GM19463 (cell line): ENCODE measurements around the gene FRMD4A.

Source experiments
- ATAC-seq: cut with Tn5 transposase; IDR thresholded peaks from one replicate; pipeline ENCODE4 v1.9.1; 2021; ENCODE audit warnings: mild to moderate bottlenecking, moderate library complexity; ENCODE audit not compliant: unreplicated experiment

FRMD4A gene

DNA sequence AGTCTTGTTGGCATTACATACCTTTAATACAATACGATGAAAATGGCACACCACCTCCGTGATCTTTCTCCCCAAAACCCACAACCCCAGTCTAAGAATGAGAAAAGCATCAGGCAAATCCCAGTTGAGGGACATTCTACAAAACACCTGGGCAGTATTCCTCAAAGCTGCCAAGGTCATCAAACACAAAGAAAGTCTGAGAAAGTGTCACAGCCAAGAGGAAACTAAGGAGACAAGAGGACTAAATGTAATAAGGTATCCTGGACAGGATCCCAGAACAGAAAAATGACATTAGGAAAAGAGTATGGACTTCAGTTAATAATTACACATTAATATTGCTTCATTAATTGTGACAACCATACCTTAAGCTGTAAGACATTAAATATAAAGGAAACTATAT lies 14.5 kb upstream of the FRMD4A start:
- ATAC-seq: no peak

DNA sequence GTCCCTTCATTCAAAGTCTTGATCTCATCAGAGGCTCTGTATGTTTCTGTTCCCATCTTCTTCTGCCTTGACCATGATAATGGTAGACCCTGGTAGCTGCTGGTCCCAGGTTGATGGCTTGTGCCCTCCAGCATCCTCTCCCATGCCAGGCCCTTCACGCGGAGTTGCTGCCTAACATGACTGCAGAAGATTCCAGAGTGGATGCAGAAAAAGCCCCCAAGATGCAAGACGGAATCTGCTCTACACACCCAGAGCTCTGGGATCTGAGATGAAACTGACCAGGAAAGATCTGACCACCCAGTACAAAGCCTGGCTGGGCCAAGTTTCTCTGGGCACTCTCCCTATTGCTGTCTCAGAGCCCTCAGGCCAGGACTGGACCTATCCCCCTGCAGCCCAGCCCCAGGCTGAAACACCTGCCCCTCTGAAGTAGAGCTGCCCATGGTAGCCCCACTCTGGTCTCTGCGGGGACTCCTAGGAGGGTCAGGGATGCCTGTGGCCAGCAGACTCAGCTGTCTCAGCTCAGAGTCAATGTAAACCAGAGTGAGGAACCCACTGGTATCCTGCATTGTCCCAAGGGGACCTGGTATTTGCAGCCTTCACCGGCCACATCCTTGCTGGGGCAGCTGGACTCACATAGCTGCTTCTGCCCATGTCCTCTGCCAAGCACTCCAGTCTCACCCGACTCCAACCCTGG lies 9.5 kb upstream of the FRMD4A start:
- no peak for ATAC-seq

DNA sequence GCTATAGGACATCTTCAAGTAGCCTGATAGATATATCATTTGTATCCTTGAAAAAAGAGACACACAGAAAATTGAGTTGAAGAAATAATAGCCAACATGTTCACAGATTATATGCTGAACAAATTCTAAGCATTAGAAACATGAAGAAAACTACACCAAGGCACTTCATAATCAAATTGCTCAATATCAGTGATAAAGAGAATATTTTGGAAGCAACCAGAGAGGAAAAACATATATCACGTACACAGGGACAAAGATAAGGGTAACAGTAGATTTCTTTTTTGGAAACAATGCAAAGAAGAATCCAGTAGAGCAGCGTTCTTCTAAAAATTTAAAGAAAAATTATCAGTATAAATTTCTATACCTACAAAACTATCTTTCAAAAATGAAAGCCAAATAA lies 6.0 kb upstream of the FRMD4A start:
- ATAC-seq: no peak

DNA sequence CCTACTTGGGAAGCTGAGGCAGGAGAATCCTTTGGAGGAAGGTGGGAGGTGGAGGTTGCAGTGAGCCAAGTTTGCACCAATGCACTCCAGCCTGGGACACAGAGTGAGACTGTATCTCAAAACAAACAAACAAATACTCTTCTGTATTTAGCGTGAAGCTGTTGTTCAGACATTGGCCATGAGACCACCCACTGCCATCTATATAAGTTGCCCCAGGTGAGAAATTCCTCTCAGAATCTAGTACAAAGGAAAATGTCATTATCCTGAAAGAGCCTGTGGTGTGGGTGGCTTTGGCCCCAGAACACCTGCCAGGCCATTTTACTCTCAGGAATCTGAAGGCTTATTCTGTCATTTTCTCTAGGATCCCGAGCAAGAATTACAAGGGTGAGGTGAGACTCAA lies 4.0 kb upstream of the FRMD4A start:
- ATAC-seq: no peak

DNA sequence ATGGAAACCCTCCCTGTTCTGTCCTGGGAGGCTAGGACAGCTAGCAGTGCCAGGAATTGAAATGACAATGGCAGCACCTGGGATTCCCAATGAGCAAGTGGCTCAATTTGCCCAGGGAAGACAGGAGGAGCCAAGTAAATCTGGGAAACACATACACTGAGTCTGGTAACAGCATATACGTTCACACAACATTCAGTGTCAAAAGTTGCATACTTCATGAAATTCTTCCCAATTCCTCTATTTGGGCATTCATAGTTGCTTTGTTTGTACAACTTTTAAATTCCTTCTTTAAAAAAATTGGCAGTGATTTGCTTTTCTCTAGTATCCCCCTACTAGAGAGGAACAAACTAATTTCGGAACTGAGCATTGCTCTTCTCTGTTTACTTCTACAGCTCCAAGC lies 2.9 kb upstream of the FRMD4A start:
- ATAC-seq: no peak

DNA sequence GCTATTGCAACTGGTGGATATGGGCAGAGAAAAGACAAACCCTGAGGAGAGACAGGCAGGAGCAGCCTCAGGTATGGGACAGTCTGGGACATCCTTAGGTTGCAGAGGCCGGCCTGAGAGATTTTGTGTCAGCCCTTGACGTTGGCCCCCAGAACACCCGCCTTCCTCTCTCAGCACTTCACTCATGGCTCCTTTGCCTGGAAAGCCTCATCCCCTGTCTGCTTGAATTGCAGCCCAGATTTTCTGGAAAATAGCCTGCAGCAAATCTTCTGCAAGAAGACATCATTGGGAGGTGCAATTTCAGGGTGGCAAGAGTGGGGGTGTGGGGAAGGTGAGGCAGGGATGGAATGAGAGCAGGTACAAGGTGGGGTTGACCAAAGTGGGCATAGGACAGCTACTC lies 2.2 kb upstream of the FRMD4A start:
- ATAC-seq: no peak

DNA sequence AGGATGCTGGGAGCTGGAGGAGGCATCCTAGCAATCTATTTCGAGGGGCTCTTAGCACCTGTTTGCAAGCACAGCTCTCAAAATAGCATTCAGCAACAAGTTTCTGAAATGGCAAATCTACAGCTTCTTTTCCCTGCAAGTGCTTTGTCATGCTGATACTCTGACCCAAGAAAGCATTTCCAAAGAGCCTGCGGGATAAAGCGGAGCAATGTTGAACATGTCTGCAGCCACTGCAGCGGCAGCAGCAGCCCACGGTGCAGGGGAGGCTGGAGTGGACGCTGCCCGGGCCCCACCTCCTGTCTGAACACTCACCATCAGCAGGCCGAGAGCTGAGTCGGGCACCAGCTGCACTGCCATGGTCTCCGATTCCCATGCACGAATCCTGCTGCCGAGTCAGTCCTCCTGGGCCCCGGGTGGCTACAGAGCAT lies 964 bp downstream of the FRMD4A start:
- ATAC-seq: no peak

DNA sequence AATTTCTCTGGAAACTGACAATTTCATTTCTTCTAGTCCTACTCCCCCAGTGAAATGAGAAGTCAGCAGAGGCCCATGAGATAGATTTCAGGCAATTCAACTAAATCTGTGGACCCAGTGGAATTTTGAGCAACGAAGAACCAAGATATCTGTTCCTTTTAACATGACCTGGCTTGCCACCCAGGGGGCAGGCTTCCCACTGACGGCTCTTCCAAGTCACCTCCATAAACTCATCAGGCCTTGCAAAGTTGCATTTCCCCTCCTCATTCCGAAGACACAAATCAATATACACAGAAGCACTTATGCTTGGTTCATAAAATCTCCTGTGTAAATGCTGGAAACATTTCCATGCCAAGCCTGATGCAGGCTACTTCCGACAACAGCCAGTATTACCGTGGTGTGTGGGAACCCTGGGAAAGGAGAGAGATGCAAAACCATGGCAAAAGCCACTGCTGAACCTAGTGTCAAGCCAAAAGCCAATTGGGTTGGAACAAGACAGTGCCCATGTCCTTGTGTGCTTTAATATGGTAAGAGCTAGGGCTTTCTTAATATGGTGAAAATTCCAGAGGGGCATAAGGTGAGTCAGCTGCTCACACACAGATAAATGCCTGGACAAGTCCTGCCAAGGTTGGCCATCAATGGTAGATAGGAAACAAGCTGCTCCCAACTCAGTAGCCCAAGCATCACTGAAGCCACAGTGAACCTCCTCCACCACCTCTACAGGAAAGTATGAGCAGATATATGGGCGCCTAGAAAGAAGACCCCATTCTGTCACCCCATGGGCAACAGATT lies 1.6 kb downstream of the FRMD4A start:
- no peak for ATAC-seq

DNA sequence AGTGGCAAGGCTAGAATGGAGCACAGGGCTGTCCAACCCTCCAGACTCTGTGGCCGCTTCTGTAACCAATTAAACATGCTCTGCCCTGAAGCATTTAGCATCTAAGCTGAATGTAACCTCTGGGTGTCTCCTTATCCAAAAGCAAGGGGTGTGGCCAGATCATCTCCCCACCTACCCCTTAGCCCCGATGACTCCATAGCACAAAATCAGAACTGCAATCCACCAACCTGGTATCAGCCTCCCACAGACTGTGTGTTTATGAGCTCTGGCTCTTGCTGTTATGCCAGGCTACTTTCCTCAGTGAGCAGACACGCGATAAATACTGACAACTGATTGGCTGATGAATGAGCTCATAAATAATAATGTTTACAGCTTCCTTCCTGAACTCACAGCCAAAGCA lies 3.2 kb downstream of the FRMD4A start:
- ATAC-seq: no peak

DNA sequence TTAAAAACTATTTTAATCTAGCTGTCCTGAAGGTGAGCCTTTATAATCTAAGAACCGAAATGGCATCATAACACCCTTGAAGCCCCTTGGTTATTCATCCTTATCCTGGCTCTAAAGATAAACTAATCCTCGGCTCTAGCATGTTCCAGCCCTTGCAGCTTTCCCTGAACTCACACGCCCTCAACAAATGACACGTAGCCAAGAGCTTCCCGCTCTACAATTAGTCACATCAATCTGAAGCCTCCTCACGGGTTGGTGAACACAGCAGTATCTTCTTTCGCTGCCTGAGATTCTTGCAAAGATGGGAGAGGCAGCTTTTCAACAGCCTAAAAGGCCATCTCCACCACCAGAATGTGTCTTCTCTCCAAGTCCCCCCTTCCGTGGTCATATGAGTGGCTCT lies 4.1 kb downstream of the FRMD4A start:
- ATAC-seq: no peak

DNA sequence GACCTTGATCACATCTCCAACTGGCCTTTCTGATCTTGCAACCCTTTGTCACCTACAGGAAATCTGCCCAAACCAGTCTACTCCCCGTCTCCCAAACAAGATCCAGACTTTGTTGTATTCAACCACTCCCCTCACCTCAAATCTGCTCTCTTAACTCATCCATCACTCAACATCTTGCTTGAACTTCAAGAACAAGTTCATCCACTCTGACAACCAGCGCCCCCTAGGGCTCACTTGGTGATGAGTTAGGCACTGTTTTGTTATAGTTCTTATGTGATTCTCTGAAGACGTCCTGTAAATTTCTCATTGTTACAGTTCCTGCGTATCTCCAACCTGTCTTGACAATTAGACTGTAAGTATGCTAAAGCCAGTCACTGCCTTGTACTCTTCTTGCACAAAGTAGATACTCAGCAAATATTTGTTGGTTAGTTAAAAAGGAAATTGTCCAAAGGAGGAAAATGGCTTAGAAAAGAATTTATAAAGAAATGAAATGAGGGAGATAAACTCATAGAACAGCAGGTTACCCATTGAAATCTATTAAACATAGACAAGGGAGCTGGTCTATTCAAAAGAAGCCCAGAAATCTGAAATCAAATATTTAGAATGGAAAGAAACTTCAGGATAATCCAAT lies 5.3 kb downstream of the FRMD4A start:
- ATAC-seq: no peak

DNA sequence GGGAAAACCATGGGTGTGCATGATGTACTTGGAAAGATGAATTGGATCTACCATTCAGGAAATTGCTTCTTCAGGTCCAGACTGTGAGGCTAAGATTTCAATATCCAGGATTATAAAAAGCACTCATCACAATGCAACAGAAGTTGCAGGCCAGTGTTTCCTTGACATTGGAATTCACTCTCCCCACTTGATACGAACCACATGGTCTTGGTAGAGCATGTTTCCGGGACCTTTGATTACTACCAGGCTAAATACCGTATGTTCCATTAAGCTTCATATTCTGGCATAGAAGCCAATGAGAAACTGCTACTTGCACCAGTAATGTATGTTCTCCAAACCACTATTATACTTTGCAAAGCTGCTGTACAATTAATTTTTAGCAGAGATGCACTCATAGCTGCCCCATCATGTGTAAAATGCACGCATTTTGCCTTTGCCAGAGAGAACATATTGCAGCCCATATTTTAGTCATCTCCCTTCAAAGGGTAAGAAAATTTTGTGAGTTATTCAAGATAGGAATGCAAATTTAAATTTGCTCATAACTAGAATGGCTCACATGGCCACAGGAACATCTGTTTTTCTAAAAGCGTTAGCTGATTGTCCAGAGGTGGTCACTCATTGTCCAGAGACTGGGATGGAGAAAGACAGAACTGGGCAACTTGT lies 8.1 kb downstream of the FRMD4A start:
- no peak for ATAC-seq

DNA sequence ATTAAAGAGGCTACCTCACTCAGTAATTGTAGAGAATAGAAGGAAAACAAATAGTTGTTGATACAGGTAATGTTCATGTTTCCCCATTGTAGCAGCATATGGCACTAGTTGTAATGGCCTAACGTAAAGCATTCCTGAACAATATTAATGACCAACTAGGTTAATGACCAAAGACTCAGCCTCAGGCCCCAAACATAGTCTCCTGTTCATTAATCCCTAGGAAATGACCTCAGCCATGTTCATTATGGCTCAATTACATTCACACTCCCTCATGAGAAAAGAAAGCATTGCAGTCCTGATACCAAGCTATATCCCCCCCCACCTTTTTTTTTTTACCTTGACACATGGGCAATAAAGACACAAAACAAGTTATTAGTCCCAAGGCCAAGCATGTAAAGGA lies 12.7 kb downstream of the FRMD4A start:
- ATAC-seq: no peak

DNA sequence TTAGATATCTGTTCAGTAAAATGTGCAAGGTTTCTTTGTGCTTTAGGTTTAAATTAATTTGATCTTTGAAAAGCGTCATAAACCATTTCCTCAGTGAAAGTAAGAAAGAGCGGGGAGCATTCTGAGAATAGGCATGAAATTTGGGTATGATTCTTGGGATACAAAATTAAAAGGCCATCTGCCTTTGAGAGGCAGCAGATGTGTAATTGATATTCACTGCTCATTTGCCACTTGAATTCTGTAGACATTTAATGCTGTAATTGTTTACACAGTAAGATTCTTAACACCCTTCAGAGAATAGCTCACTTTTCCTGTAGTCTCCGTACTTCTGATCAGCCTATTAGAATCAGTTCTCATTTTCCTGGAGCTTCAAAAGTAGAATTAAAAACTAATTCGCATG lies 18.7 kb downstream of the FRMD4A start:
- ATAC-seq: no peak

DNA sequence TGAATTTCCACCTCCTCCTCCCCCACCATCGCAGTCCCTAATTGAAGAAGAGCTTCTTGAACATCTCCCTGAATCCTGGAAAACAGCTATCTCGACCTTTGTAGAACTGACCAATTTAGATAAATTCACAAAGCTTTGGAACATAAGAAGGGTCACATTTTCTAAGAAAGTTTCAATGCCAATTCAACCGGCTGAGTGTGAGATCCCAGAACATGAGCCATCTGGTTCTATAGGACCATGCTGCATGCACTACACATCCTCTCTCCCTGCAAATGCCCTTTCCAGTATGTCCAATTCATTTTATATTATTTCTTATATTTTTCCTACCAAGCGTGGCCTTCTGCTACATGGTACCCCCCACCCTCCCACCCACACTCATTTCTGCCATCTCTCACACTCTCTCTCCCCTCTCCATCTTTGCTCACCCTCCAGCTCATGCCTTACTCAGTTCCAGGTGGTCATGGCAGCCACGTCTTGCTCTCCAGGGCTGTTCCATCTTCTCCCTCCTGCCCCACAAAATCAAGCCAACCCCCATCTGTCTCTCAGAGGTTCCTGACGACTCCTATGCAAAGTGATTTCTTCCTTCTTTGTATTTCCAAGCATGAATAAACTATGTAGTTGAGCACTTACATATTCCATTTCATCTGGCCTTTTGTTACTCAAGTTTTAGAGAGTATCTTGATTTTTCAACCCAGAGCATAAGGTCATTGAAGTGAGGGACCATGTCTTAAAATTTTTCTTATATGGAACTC lies 19.3 kb downstream of the FRMD4A start:
- no peak for ATAC-seq

DNA sequence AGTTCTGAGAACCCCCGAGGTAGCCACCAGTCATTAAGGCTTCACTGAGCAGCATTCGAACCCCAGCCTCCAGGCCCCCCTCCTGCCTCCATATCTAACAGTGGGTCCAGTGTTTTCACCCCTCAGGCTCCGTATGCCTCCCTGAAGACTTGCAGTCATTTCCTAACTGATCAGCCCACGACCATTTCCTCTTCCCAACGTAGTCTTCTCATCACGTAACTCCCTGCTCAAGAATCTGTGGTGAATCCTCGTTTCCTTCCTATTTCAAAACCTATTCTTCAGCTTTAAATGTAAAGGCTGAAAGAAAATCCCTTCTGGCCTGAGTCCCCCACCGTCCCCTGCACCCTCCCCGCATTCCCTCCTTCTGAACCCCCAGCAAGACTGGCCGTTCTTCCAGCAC lies 21.1 kb downstream of the FRMD4A start:
- ATAC-seq: no peak

DNA sequence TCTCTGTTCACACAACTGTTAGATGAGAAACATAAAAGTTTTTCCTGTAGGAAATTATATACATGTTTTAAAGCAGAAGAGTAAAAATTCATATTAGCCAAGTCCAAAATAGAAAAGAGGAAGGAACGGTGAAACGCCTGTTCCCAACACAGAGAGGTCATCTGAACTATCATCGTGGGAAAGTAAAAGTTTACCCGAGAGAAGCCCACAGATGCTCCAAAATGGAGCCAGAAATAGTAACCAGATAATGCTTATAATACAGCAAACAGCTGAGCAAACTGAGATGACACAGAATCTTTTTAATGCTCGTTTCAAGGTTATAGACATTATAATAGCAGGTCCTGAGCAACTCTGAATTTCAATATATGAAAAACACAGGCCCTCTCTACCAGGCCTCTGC lies 24.5 kb downstream of the FRMD4A start:
- no peak for ATAC-seq

DNA sequence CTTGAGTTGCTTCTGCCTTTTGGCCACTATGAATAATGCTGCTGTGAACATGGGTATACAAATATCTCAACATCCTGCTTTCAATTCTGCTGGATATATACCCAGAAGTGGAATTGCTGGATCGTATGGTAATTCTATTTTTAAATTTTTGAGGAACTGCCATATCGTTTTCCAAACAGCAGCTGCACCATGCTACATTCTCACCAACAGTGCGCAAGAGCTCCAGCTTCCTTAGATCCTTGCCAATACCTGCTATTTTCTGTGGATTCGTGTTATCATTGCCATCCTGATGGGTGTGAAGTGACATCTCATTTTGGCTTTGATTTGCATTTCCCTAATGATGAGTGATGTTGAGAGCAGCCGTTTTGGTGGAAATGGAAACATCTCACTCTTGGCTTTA lies 26.7 kb downstream of the FRMD4A start:
- no peak for ATAC-seq

DNA sequence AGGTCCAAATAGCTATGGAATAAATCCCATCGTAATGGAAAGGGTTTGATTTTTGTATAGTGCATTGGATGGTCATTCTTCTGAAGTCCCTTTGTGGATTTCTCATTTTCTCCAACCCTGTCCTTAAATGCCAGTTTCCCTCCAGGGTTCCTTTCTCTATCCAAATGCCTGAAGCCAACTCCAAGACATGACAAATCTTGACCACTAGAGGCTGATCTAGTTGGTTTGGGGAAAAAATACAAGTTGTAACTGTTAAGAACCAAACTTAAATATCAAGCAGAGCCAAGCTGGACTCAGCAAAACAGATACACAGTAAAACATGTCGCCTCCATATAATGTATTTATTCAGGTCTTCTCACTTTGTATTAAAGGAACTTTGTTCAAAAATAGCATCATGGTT lies 28.7 kb downstream of the FRMD4A start:
- no peak for ATAC-seq

DNA sequence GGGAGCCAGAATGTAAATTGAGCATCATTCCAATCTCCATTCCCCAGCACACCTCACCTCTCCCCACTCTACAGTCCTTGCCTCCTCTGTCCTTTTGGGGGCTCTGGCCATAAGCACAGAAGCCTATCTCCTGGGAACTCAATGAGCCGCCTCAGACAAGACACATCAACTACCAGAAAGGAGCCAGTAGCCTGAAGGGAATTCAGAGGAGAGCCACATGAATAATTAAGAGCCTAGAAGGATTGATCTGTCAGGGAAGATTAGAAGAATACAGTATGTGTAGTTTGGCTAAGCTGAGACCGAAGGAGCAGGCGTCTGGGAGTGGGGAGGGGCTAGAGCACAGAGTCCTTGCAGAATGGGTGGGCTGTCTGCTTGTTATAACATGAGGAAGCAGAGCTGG lies 31.2 kb downstream of the FRMD4A start:
- ATAC-seq: no peak
